Testis (tissue), 2 donors: Measurements from ENCODE around the gene ORC6.

Experiments
- POLR2A ChIP-seq: fragments of 450-650 bp; IDR thresholded peaks from one replicate; pipeline ENCODE4 v1.6.1; 2017; ENCODE audit warnings: antibody characterized with exemption, mild to moderate bottlenecking, moderate library complexity
- TF ChIP-seq, protein P1 (sequence below), 3 experiments: fragments of 450-650 bp in 2 of 3; fragments of 200-600 bp in 1 of 3; sonication (generic) in 1 of 3; IDR thresholded peaks; one replicate each; pipeline ENCODE4 v1.5.1; 2016 to 2019; ENCODE audit warnings: antibody characterized with exemption in 3 of 3, mild to moderate bottlenecking in 2 of 3, moderate library complexity in 1 of 3

DNA sequence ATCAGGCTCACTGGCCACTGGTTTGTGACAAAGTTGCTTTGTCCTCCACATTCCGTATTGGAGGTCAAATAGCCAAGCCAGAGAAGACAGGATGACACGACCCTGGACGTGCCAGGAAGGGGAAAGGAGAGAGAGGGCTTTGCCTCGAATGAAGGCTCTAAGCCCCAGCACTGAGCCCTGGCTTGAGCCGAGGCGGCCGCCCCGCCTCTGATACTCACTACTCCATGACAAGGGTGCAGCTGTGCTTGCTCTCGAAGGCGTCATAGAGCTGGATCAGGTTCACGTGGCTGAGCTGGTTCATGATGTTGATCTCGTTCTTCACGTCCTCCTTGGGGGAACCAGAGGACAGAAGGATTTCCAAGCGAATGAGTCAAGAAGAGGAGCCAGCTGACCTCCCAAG, 39.3 kb downstream of the ORC6 start:
- TF ChIP-seq, protein P1, sequence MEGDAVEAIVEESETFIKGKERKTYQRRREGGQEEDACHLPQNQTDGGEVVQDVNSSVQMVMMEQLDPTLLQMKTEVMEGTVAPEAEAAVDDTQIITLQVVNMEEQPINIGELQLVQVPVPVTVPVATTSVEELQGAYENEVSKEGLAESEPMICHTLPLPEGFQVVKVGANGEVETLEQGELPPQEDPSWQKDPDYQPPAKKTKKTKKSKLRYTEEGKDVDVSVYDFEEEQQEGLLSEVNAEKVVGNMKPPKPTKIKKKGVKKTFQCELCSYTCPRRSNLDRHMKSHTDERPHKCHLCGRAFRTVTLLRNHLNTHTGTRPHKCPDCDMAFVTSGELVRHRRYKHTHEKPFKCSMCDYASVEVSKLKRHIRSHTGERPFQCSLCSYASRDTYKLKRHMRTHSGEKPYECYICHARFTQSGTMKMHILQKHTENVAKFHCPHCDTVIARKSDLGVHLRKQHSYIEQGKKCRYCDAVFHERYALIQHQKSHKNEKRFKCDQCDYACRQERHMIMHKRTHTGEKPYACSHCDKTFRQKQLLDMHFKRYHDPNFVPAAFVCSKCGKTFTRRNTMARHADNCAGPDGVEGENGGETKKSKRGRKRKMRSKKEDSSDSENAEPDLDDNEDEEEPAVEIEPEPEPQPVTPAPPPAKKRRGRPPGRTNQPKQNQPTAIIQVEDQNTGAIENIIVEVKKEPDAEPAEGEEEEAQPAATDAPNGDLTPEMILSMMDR (IDR thresholded peaks at IDR 0.05): no peak
- TF ChIP-seq POLR2A: no peak
